ENCODE measurements around the gene PAX9. TPM values are rescaled to one million over a fixed set of nuclear protein-coding genes. Genes with fewer than 3 reads are reported as not detected.

PAX9 gene
- total and polyA plus RNA-seq, 10 donors = 0.02 to 0.43 (median 0.07) TPM; not detected in 3

DNA sequence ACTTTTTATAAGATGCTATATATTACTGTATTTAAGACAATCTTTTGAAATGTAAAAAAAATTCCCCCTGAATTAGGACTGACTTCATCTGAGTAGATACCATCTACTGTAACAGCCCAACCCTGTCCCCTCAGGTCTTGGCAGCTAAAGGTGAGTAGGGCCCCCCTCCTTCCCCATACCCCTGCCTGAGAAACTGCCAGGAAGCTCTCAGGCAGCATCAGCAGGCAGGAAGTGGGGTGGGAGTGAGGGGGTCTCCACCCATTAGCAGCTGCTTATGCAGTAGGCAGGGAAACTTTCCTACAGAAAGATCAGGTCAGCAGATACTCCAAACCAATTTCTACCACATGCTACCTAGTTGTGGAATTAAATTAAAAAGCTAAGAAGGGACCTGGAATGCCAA, 62.5 kb downstream of the PAX9 start:
- Histone ChIP-seq H3K27ac (no peak overlapping the region), H3K27me3 (replicated peaks in 1 of 7) (no peaks in the 10 kb centered on the region), H3K4me3 (no peak overlapping the region), H3K4me1 (no peaks in the 10 kb centered on the region), H3K9me3 (no peaks in the 10 kb centered on the region), H3K36me3 (no peaks in the 10 kb centered on the region)
- intact Hi-C loops (cut with DNase I; ENCODE audit: low total_unique reads) = no loop called here
- no peak for DNase-seq
- TF ChIP-seq POLR2A (IDR thresholded peaks at IDR 0.05) = no peak
- TF ChIP-seq, protein P1, sequence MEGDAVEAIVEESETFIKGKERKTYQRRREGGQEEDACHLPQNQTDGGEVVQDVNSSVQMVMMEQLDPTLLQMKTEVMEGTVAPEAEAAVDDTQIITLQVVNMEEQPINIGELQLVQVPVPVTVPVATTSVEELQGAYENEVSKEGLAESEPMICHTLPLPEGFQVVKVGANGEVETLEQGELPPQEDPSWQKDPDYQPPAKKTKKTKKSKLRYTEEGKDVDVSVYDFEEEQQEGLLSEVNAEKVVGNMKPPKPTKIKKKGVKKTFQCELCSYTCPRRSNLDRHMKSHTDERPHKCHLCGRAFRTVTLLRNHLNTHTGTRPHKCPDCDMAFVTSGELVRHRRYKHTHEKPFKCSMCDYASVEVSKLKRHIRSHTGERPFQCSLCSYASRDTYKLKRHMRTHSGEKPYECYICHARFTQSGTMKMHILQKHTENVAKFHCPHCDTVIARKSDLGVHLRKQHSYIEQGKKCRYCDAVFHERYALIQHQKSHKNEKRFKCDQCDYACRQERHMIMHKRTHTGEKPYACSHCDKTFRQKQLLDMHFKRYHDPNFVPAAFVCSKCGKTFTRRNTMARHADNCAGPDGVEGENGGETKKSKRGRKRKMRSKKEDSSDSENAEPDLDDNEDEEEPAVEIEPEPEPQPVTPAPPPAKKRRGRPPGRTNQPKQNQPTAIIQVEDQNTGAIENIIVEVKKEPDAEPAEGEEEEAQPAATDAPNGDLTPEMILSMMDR (IDR thresholded peaks at IDR 0.05 in 8 of 11, conservative IDR thresholded peaks at IDR 0.05 in 3 of 11) = no peak
- no peak for TF ChIP-seq POLR2AphosphoS5 (IDR thresholded peaks at IDR 0.05)

DNA sequence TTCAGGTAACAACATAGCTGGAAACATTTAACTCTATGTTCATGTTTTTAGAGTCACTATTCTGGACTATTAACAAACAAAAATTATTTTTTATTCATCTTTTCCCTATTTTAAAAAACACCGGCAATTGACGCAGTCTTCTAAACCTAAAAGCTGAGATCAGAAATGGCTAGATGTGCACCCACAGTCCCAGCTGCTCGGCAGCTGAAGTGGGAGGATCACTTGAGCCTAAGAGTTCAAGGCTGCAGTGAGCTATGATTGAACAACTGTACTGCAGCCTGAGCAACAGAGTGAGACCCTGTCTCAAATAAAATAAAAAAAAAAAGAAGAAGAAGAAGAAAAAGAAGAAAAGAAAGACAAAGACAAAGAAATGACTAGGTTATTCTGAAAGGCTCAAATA, 64.5 kb downstream of the PAX9 start:
- TF ChIP-seq POLR2AphosphoS5 (IDR thresholded peaks at IDR 0.05) (no peak), POLR2A (IDR thresholded peaks at IDR 0.05) (no peak)
- TF ChIP-seq, protein P1 (IDR thresholded peaks at IDR 0.05 in 8 of 11, conservative IDR thresholded peaks at IDR 0.05 in 3 of 11) = no peak
- Histone ChIP-seq H3K9me3 (no peaks in the 10 kb centered on the region), H3K4me1 (no peaks in the 10 kb centered on the region), H3K36me3 (no peaks in the 10 kb centered on the region), H3K27ac (no peak overlapping the region), H3K4me3 (no peak overlapping the region), H3K27me3 (replicated peaks in 1 of 7) (no peaks in the 10 kb centered on the region)
- intact Hi-C loops (cut with DNase I; ENCODE audit: low total_unique reads) = no loop called here
- DNase-seq = no peak
- WGBS, 5 donors = 81 to 89% (median 86%) methylated on average over 3 of the region's 3 CpGs

Other genes starting within 250 kb of the PAX9 start
- not detected for gene NKX2-1, start 141.6 kb upstream of the PAX9 start, total RNA-seq
- not detected for gene NKX2-1, start 141.6 kb upstream of the PAX9 start, polyA plus RNA-seq
- not detected for gene NKX2-8, start 79.2 kb upstream of the PAX9 start, total RNA-seq
- not detected for gene NKX2-8, start 79.2 kb upstream of the PAX9 start, polyA plus RNA-seq

Data from spleen (tissue), 11 donors.